ENCODE results near the gene RASGRP3. TPM values are rescaled to one million over a fixed set of nuclear protein-coding genes. Genes with fewer than 3 reads are reported as not detected.

RASGRP3 gene
- total RNA-seq, 4 donors from 2014 or later, result 2.4 to 15.8 (median 4.3) TPM

DNA sequence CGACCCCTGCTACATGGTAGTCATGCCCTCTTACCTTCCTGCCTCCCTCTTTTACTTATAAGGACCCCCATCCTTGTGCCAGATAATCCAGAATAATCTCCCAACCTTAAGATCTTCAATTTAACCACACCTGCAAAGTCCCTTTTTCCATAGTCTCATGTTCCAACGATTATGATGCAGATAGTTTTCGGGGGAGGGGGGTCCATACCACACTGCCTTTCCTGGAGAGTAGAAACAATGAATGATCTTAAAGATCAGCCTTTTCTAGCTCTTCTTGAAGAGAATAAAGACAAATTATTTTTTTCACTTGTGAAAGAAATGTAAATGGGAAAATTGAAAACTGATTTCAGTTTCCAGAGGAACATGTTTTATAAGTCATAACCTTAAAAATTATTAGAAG lies 127.0 kb downstream of the RASGRP3 start:
- DNase-seq (ENCODE audit: low spot score in 2 of 2), result no peak
- no peak for TF ChIP-seq POLR2A (IDR thresholded peaks at IDR 0.05)
- TF ChIP-seq, protein P1, sequence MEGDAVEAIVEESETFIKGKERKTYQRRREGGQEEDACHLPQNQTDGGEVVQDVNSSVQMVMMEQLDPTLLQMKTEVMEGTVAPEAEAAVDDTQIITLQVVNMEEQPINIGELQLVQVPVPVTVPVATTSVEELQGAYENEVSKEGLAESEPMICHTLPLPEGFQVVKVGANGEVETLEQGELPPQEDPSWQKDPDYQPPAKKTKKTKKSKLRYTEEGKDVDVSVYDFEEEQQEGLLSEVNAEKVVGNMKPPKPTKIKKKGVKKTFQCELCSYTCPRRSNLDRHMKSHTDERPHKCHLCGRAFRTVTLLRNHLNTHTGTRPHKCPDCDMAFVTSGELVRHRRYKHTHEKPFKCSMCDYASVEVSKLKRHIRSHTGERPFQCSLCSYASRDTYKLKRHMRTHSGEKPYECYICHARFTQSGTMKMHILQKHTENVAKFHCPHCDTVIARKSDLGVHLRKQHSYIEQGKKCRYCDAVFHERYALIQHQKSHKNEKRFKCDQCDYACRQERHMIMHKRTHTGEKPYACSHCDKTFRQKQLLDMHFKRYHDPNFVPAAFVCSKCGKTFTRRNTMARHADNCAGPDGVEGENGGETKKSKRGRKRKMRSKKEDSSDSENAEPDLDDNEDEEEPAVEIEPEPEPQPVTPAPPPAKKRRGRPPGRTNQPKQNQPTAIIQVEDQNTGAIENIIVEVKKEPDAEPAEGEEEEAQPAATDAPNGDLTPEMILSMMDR (IDR thresholded peaks at IDR 0.05), result no peak
- no peak overlapping the region for H3K4me3 ChIP-seq (ENCODE audit: low read depth, poor library complexity, severe bottlenecking)
- 74 to 82% methylated on average over 3 of the region's 3 CpGs for WGBS, 2 donors
- intact Hi-C loops (cut with DNase I; ENCODE audit: low total_unique reads), result no loop called here

DNA sequence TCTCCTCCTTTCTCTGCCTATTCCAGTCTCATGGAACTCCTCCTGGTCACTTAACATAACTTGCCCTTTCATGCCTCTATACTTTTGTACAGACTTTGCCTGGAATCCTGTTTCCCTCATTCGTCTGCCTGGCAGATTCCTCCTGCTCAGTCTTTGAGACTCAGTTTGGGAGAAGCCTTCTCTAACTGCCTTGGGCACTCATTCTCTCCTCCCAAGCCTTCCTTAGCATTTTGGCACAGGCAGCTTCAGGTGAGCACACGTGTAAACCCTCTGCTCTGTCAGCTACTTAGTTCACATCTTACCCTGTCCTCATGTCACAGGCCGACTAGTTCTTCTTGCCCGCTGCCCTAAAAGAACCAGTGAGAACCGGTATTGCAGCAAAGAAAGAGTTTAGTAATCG lies 128.6 kb downstream of the RASGRP3 start:
- intact Hi-C loops (cut with DNase I; ENCODE audit: low total_unique reads), result no loop called here
- TF ChIP-seq, protein P1 (IDR thresholded peaks at IDR 0.05), result no peak
- no peak for TF ChIP-seq POLR2A (IDR thresholded peaks at IDR 0.05)
- H3K4me3 ChIP-seq (ENCODE audit: low read depth, poor library complexity, severe bottlenecking), result no peak overlapping the region
- DNase-seq (ENCODE audit: low spot score in 2 of 2), result no peak
- WGBS, 2 donors, result 47 to 56% methylated on average over 6 of the region's 6 CpGs

DNA sequence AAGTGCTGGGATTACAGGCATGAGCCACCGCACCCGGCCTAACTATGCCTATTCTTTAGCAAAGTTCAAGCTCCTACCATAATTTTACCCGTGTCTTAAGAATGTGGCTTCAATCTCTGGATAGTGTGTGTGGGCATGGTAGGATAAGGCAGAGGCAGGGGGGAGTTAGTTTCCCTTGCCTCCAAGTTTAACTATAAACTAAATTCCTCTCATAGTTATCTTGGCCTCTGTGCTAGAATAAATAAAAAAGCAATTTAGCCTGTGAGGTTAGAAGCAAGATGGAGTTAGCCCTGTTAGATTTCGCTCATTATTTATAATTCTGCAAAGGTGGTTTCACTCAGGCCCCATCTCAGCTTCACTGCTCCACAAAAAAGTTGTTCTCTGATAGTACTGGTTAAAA lies 129.7 kb downstream of the RASGRP3 start:
- intact Hi-C loops (cut with DNase I; ENCODE audit: low total_unique reads), result no loop called here
- WGBS, 2 donors, result 97% methylated on average over 4 of the region's 4 CpGs
- no peak for TF ChIP-seq POLR2A (IDR thresholded peaks at IDR 0.05)
- TF ChIP-seq, protein P1 (IDR thresholded peaks at IDR 0.05), result no peak
- H3K4me3 ChIP-seq (ENCODE audit: low read depth, poor library complexity, severe bottlenecking), result no peak overlapping the region
- no peak for DNase-seq (ENCODE audit: low spot score in 2 of 2)

DNA sequence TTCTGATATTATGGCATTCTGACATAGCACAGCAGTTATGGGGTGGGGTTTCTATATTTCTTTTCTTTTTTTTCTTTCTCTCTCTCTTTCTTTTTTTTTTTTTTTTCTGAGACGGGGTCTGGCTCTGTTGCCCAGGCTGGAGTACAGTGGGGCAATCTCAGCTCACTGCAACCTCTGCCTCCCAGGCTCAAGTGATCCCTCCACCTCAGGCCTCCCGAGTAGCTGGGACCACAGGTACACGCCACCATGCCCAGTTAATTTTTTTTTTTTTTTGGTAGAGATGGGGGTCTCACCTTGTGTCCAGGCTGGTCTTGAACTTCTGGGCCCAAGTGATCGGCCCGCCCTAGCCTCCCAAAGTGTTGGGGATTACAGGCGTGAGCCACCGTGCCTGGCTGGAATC lies 130.2 kb downstream of the RASGRP3 start:
- 92 to 99% methylated on average over 7 of the region's 7 CpGs for WGBS, 2 donors
- TF ChIP-seq, protein P1 (IDR thresholded peaks at IDR 0.05), result no peak
- no peak for TF ChIP-seq POLR2A (IDR thresholded peaks at IDR 0.05)
- no peak for DNase-seq (ENCODE audit: low spot score in 2 of 2)
- no peak overlapping the region for H3K4me3 ChIP-seq (ENCODE audit: low read depth, poor library complexity, severe bottlenecking)
- intact Hi-C loops (cut with DNase I; ENCODE audit: low total_unique reads), result no loop called here

DNA sequence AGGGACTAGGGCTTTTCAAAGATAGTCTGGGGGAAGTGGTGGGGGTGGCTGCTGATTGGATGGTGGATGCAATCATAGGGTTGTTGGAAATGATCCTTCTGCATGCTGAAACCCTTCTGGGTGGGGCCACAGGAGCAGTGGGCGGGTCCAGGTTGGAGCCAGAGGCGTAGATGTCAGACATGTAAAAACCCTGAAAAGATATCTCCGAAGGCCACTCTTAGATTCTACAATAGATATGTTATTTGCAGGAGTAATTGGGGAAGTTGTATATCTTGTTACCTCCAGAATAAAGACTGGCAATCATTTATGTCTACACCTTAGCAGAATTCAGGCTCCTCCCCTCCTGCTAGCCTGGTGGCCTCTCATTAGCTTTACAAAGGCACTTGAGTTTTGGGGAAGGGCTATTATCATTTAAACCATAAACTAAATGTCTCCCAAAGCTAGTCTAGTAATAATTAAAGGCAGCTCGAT lies 130.8 kb downstream of the RASGRP3 start:
- no peak for DNase-seq (ENCODE audit: low spot score in 2 of 2)
- 43 to 47% methylated on average over 4 of the region's 4 CpGs for WGBS, 2 donors
- TF ChIP-seq POLR2A (IDR thresholded peaks at IDR 0.05), result no peak
- TF ChIP-seq, protein P1 (IDR thresholded peaks at IDR 0.05), result no peak
- no peak overlapping the region for H3K4me3 ChIP-seq (ENCODE audit: low read depth, poor library complexity, severe bottlenecking)
- intact Hi-C loops (cut with DNase I; ENCODE audit: low total_unique reads), result no loop called here

DNA sequence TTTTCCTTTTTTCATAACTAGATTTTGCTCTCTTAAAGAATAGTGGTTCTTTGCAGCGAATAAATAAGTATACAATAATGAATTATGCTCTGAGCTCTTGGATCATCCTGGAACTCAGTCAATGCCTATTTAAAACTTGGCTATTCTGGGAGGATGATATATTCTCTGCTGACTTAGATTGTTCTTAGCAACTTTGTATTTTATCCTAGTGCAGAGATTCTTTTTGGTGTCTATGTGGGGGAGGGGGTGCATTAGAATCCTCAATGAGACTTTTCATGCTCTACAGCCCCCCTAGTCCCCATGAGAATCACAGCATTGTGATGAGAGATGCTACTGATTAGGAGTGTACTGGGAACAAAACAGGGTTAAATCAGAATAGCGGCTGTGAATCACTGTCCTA lies 131.5 kb downstream of the RASGRP3 start:
- 63 to 69% methylated on average over 2 of the region's 2 CpGs for WGBS, 2 donors
- TF ChIP-seq, protein P1 (IDR thresholded peaks at IDR 0.05), result no peak
- no peak for TF ChIP-seq POLR2A (IDR thresholded peaks at IDR 0.05)
- intact Hi-C loops (cut with DNase I; ENCODE audit: low total_unique reads), result no loop called here
- H3K4me3 ChIP-seq (ENCODE audit: low read depth, poor library complexity, severe bottlenecking), result no peak overlapping the region
- no peak for DNase-seq (ENCODE audit: low spot score in 2 of 2)

Data from lower leg skin (tissue), 4 donors.